GM21423 (cell line): ENCODE data around the gene CHST12.

Experiments
- ATAC-seq: cut with Tn5 transposase; IDR thresholded peaks from one replicate; pipeline ENCODE4 v1.9.1; 2021; ENCODE audit warnings: mild to moderate bottlenecking, moderate library complexity; ENCODE audit not compliant: unreplicated experiment

CHST12 gene

DNA sequence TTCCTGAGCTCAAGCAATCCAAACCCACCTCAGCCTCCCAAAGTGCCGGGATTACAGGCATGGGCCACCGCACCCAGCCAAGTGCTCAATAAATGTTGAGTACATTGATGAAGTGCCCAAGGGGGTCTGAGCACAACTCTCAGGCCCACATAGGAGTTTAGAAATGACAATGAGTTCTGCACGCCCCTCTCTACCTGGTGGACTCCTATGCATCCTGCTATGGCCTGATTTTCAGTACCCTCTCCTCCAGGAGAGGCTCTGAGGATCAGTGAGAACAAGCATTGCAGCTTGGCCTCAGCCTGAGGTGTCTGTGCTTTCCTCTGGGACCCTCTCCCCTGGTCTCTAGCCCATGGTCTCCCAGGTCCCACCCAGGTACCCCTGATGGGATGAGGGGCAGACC is 93.7 kb downstream of the CHST12 start:
- no peak for ATAC-seq

GRCh38 chr7:2497500-2498336 is 94.3 kb downstream of the CHST12 start:
- ATAC-seq, result no peak
